ENCODE measurements around the gene GLRA2.

Gene GLRA2

DNA sequence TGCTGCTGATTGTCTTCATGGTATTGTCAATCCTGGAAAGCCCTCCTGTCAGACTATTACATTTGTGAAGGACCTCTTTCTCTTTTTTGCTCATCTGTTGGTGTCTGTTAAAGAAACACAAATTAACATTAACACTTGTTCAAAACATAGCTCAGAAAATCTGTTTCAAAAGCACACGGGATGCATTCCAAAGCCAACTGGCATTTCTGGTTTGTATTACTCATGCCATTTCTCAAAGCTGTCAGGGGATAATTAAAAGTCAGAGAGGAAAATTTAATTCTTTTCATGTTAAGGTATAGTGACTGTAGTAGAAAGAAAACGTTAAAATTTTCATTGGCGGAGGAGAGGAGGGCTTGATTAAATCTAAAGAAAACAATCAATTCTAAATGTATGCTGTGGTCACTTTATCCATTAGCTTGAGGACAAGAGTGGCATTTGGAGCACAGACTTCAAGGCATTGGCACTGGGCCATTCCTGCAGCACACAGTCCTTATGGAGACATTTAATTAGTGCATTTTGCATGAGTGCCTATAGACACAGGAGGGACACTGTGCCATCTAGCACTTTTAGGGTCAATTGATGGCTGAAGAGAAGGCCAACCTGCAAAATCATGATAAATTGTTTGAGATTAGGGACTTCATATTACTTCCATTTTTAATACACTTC, 21.2 kb upstream of the GLRA2 start:
- no peaks in the 10 kb centered on the region for H4K20me1 ChIP-seq (ENCODE audit: insufficient read depth, low read length)
- H3K9me3 ChIP-seq (ENCODE audit: insufficient read depth, low read length, severe bottlenecking), result no peaks in the 10 kb centered on the region
- H2AFZ ChIP-seq (ENCODE audit: low read depth, low read length), result no peak overlapping the region
- H3K27me3 ChIP-seq (ENCODE audit: insufficient read depth, low read length, poor library complexity), result no peaks in the 10 kb centered on the region
- H3K4me3 ChIP-seq (ENCODE audit: low read depth in 1 of 2, low read length in 2 of 2), result no peak overlapping the region
- H3K27ac ChIP-seq (ENCODE audit: low read length), result no peak overlapping the region
- H3K79me2 ChIP-seq (ENCODE audit: insufficient read depth, low read length), result no peaks in the 10 kb centered on the region
- TF ChIP-seq EZH2 (IDR thresholded peaks at IDR 0.05; ENCODE audit: borderline replicate concordance, low read depth, low read length, severe bottlenecking) (no peak), CTCF (IDR thresholded peaks at IDR 0.05; ENCODE audit: borderline replicate concordance, extremely low read depth, low read length, poor library complexity, severe bottlenecking) (no peak)
- DNase-seq (no peak), ATAC-seq (ENCODE audit: insufficient read depth, low read depth) (no peak)
- H3K9ac ChIP-seq (ENCODE audit: low read depth, low read length), result no peak overlapping the region
- H3K36me3 ChIP-seq (ENCODE audit: insufficient read depth, low read length), result no peaks in the 10 kb centered on the region
- H3K4me1 ChIP-seq (ENCODE audit: insufficient read depth, low read length), result no peaks in the 10 kb centered on the region
- no peak overlapping the region for H3K4me2 ChIP-seq (ENCODE audit: insufficient read depth, low read length)

GRCh38 chrX:14509325-14510057, 19.8 kb upstream of the GLRA2 start:
- Histone ChIP-seq H3K9ac (ENCODE audit: low read depth, low read length) (no peak overlapping the region), H3K27me3 (ENCODE audit: insufficient read depth, low read length, poor library complexity) (no peaks in the 10 kb centered on the region), H3K36me3 (ENCODE audit: insufficient read depth, low read length) (no peaks in the 10 kb centered on the region), H3K4me2 (ENCODE audit: insufficient read depth, low read length) (no peak overlapping the region), H3K4me3 (ENCODE audit: low read depth in 1 of 2, low read length in 2 of 2) (no peak overlapping the region), H4K20me1 (ENCODE audit: insufficient read depth, low read length) (no peaks in the 10 kb centered on the region), H2AFZ (ENCODE audit: low read depth, low read length) (no peak overlapping the region), H3K27ac (ENCODE audit: low read length) (no peak overlapping the region), H3K79me2 (ENCODE audit: insufficient read depth, low read length) (no peaks in the 10 kb centered on the region), H3K9me3 (ENCODE audit: insufficient read depth, low read length, severe bottlenecking) (no peaks in the 10 kb centered on the region), H3K4me1 (ENCODE audit: insufficient read depth, low read length) (no peaks in the 10 kb centered on the region)
- DNase-seq (no peak), ATAC-seq (ENCODE audit: insufficient read depth, low read depth) (no peak)
- TF ChIP-seq EZH2 (IDR thresholded peaks at IDR 0.05; ENCODE audit: borderline replicate concordance, low read depth, low read length, severe bottlenecking) (no peak), CTCF (IDR thresholded peaks at IDR 0.05; ENCODE audit: borderline replicate concordance, extremely low read depth, low read length, poor library complexity, severe bottlenecking) (no peak)

DNA sequence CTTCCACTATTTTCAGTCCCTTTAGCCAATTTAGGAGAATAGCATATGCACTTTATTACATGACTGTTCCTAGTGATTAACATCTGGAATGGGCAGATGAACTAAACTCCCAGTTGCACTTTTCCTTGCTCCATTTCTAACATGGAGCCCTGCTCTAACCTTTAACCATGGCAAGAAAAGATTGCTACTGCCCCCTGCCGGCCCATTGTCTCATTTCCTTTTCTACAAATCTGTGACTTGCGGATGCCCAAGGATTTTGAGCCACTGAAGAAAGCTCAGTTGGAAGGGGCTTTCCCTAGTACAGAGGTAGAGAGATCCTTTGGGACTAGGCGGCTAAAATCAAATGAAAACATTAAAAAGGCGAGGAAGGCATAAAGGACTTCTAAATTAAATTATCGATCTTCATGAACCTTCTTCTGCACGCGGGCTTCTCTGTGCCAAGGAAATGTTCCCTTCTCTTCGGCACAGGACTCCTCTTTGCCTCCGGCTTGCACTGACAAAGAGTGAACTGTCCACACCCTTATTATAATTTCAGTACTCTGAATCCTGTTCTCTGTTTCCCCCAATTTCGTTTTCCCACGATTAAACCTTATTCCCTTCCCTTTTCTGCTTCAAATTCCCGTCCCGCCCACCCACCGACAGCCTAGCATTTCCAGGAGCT, 577 bp upstream of the GLRA2 start:
- no peaks in the 10 kb centered on the region for H3K27me3 ChIP-seq (ENCODE audit: insufficient read depth, low read length, poor library complexity)
- no peak overlapping the region for H3K4me3 ChIP-seq (ENCODE audit: low read depth in 1 of 2, low read length in 2 of 2)
- ATAC-seq (ENCODE audit: insufficient read depth, low read depth) (peak; percentile 48; the same call in 1 of the 3 replicates), DNase-seq (peak; percentile 59)
- no peak overlapping the region for H3K9ac ChIP-seq (ENCODE audit: low read depth, low read length)
- TF ChIP-seq EZH2 (IDR thresholded peaks at IDR 0.05; ENCODE audit: borderline replicate concordance, low read depth, low read length, severe bottlenecking), result no peak
- TF ChIP-seq CTCF (IDR thresholded peaks at IDR 0.05; ENCODE audit: borderline replicate concordance, extremely low read depth, low read length, poor library complexity, severe bottlenecking), result peak; percentile 65
- H3K9me3 ChIP-seq (ENCODE audit: insufficient read depth, low read length, severe bottlenecking), result no peaks in the 10 kb centered on the region
- H2AFZ ChIP-seq (ENCODE audit: low read depth, low read length), result no peak overlapping the region
- no peaks in the 10 kb centered on the region for H3K4me1 ChIP-seq (ENCODE audit: insufficient read depth, low read length)
- no peak overlapping the region for H3K4me2 ChIP-seq (ENCODE audit: insufficient read depth, low read length)
- no peaks in the 10 kb centered on the region for H4K20me1 ChIP-seq (ENCODE audit: insufficient read depth, low read length)
- H3K36me3 ChIP-seq (ENCODE audit: insufficient read depth, low read length), result no peaks in the 10 kb centered on the region
- H3K27ac ChIP-seq (ENCODE audit: low read length), result no peak overlapping the region
- H3K79me2 ChIP-seq (ENCODE audit: insufficient read depth, low read length), result no peaks in the 10 kb centered on the region
